Right lobe of liver (tissue), 6 donors: ENCODE data around the gene YIF1B. TPM values are rescaled to one million over a fixed set of nuclear protein-coding genes. Genes with fewer than 3 reads are reported as not detected.

Experiments
- ATAC-seq, 4 donors: fragments of 200-7000 bp; cut with Tn5 transposase; one replicate each; pipeline ENCODE4 v1.9.1; 2020; ENCODE audit warnings: mild to moderate bottlenecking in 4 of 4, moderate library complexity in 4 of 4
- DNase-seq, 3 donors: peaks; one replicate each; pipeline ENCODE4 v3.0.0-alpha.2; 2020
- H3K27ac ChIP-seq, 3 donors: fragments of 200-600 bp; one replicate each; pipeline ENCODE4 v1.8.0; 2022
- H3K27me3 ChIP-seq, 2 donors: fragments of 200-600 bp; one replicate each; pipeline ENCODE4 v1.8.0; 2022
- H3K36me3 ChIP-seq, 4 donors: fragments of 200-600 bp; sonication (generic) in 1 of 4; one replicate each; pipeline versions ENCODE4 v1.5.1 to v1.8.0; 2017 to 2022; ENCODE audit warnings: control low read depth in 1 of 4
- H3K4me1 ChIP-seq, 4 donors: fragments of 200-600 bp; sonication (generic) in 1 of 4; one replicate each; pipeline versions ENCODE4 v1.5.1 to v1.8.0; 2017 to 2022; ENCODE audit warnings: control low read depth in 1 of 4
- H3K4me3 ChIP-seq, 3 donors: fragments of 200-600 bp; one replicate each; pipeline ENCODE4 v1.8.0; 2022
- H3K9me3 ChIP-seq, 4 donors: fragments of 200-600 bp; sonication (generic) in 1 of 4; one replicate each; pipeline versions ENCODE4 v1.5.1 to v1.8.0; 2017 to 2022; ENCODE audit warnings: control low read depth in 1 of 4
- POLR2A ChIP-seq: fragments of 450-650 bp; IDR thresholded peaks from one replicate; pipeline ENCODE4 v1.6.1; 2017; ENCODE audit warnings: antibody characterized with exemption, mild to moderate bottlenecking
- WGBS: methylation state at CpG from one replicate; pipeline ENCODE4 v1.1.6; 2018; ENCODE audit warnings: low coverage, low lambda C conversion rate; ENCODE audit not compliant: insufficient coverage; ENCODE audit errors: missing lambda C conversion rate; 5-methylcytosine and 5-hydroxymethylcytosine counted together
- intact Hi-C, 2 donors: fragments of 100-400 bp; cut with DNase I; formaldehyde crosslinking; loops; one replicate each; pipeline versions ENCODE4 v1.11.2 to v1.14.1; 2022
- total RNA-seq, 6 experiments: library from RNA; depleted of rRNA in 2 of 6; stranded (reverse); fragments of >200 nt in 2 of 6; fragmentation: NEBNext Ultra II Directional in 3 of 6; extraction: Animal tissue kit (Norgen Biotek cat#: 25700) in 3 of 6; gene quantifications; one replicate each; pipeline versions ENCODE4 v1.1.0 to v1.2.4, GENCODE V29; 2016 to 2023
- TF ChIP-seq, protein P1 (sequence below), 4 donors: fragments of 200-600 bp in 3 of 4; fragments of 450-650 bp in 1 of 4; IDR thresholded peaks; one replicate each; pipeline versions ENCODE4 v1.5.1 to v1.8.0; 2016 to 2022; ENCODE audit warnings: antibody characterized with exemption in 4 of 4, mild to moderate bottlenecking in 2 of 4
- donor health status: DM: no; HTN: yes; CAD: no.
- donor health status: DM: no; HTN: no; CAD: no.
- donor health status: DM: no; HTN: no; CAD: no.
- donor health status: DM: no; HTN: yes; CAD: no.
- donor health status: DM: no; HTN: yes; CAD: no.

Gene YIF1B
- total RNA-seq, 6 experiments from 2014 or later: 26.3 to 69.7 (median 42.0) TPM

DNA sequence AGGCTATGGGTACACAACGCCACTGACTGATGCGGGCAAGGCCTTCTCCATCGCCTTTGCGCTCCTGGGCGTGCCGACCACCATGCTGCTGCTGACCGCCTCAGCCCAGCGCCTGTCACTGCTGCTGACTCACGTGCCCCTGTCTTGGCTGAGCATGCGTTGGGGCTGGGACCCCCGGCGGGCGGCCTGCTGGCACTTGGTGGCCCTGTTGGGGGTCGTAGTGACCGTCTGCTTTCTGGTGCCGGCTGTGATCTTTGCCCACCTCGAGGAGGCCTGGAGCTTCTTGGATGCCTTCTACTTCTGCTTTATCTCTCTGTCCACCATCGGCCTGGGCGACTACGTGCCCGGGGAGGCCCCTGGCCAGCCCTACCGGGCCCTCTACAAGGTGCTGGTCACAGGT, 10.8 kb upstream of the YIF1B start:
- intact Hi-C loops: loop anchor here in 1 of 2 donors (5.0 kb wide), 1 partner anchor 74 kb away; no protein-coding TSS in a partner anchor
- no peaks in the 10 kb centered on the region for H3K9me3 ChIP-seq
- ATAC-seq: no peak
- H3K27me3 ChIP-seq: no peaks in the 10 kb centered on the region
- 87% methylated on average over 5 of the region's 22 CpGs for WGBS
- H3K4me1 ChIP-seq: no peaks in the 10 kb centered on the region
- no peak overlapping the region for H3K4me3 ChIP-seq
- TF ChIP-seq POLR2A: no peak
- DNase-seq: no peak
- peaks cover 0 to 3% (median 0%) of the 10 kb centered on the region in 4 donors for H3K36me3 ChIP-seq
- no peak overlapping the region for H3K27ac ChIP-seq

GRCh38 chr19:38324431-38324830, 8.7 kb upstream of the YIF1B start:
- no peak for DNase-seq
- intact Hi-C loops: no loop called here
- no peak for TF ChIP-seq POLR2A
- peaks cover 0 to 3% (median 0%) of the 10 kb centered on the region in 4 donors for H3K36me3 ChIP-seq
- ATAC-seq: no peak
- no peak overlapping the region for H3K27ac ChIP-seq
- 17% methylated on average over 1 of the region's 4 CpGs for WGBS
- H3K4me1 ChIP-seq: peaks cover 0 to 3% (median 0%) of the 10 kb centered on the region in 4 donors
- no peak overlapping the region for H3K4me3 ChIP-seq
- no peaks in the 10 kb centered on the region for H3K27me3 ChIP-seq
- no peaks in the 10 kb centered on the region for H3K9me3 ChIP-seq

DNA sequence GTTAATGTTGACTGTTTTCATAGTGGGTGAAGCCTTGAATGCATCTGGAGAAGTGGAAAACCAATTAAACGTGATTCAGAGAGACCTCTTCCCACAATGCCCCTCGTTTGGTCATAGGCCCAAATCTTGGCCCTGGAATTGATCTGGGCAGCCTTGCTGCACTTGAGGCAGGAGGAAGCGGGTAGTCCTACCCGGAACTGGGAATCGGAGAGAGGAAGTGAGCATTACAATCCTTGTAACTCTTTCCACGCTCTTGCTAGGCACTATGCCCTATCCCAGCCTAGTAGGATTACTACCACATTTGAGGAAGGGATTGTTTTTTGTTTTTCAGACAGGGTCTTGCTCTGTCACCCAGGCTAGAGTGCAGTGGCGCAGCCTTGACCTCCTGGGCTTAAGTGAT, 7.5 kb upstream of the YIF1B start:
- Histone ChIP-seq H3K27ac (no peak overlapping the region), H3K27me3 (no peaks in the 10 kb centered on the region), H3K4me3 (no peak overlapping the region), H3K9me3 (no peaks in the 10 kb centered on the region), H3K36me3 (peaks cover 0 to 3% (median 0%) of the 10 kb centered on the region in 4 donors), H3K4me1 (peaks cover 0 to 3% (median 0%) of the 10 kb centered on the region in 4 donors)
- ATAC-seq (peak in 3 of 4 donors; percentile 19 to 36 (median 19)), DNase-seq (no peak)
- 48% methylated on average over 6 of the region's 7 CpGs for WGBS
- intact Hi-C loops: no loop called here
- TF ChIP-seq, protein P1, sequence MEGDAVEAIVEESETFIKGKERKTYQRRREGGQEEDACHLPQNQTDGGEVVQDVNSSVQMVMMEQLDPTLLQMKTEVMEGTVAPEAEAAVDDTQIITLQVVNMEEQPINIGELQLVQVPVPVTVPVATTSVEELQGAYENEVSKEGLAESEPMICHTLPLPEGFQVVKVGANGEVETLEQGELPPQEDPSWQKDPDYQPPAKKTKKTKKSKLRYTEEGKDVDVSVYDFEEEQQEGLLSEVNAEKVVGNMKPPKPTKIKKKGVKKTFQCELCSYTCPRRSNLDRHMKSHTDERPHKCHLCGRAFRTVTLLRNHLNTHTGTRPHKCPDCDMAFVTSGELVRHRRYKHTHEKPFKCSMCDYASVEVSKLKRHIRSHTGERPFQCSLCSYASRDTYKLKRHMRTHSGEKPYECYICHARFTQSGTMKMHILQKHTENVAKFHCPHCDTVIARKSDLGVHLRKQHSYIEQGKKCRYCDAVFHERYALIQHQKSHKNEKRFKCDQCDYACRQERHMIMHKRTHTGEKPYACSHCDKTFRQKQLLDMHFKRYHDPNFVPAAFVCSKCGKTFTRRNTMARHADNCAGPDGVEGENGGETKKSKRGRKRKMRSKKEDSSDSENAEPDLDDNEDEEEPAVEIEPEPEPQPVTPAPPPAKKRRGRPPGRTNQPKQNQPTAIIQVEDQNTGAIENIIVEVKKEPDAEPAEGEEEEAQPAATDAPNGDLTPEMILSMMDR (IDR thresholded peaks at IDR 0.05): no peak
- TF ChIP-seq POLR2A: no peak

DNA sequence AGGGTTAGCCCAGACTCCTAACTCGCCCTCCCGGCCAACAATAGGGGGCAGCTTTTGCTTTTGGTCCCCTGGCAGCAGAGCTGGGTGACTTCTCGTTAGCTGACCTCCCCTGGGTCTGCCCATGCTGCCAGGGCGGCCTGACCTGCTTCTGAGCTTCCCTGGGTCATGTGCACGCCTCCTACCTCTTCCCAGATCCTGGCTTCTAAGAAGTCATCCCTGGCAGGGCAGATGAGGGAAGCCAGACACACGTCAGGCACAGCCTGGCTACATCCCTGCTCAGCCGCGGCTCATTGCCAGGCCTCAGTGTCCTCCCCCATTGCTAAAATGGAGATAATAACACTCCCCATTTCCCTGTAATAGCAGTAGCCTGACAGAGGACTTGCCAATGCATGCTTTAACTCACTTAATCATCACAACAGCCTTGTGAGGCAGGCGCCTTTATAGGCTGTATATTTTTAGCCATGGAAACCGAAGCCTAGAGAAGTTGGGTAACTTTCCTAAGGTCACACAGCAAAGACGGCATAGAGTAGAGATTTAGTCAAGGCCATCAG, 6.0 kb upstream of the YIF1B start:
- Histone ChIP-seq H3K4me1 (peaks cover 0 to 3% (median 0%) of the 10 kb centered on the region in 4 donors), H3K27ac (peak overlapping the region; percentile 26 to 70 (median 62)), H3K4me3 (peak overlapping the region in 2 of 3 donors; percentile 13 to 55), H3K9me3 (no peaks in the 10 kb centered on the region), H3K36me3 (no peaks in the 10 kb centered on the region), H3K27me3 (no peaks in the 10 kb centered on the region)
- no peak for TF ChIP-seq POLR2A
- TF ChIP-seq, protein P1 (IDR thresholded peaks at IDR 0.05): no peak
- 36% methylated on average over 3 of the region's 11 CpGs for WGBS
- no peak for DNase-seq
- intact Hi-C loops: no loop called here
- peak in 2 of 4 donors; percentile 13 to 20 for ATAC-seq

GRCh38 chr19:38320969-38321339, 5.2 kb upstream of the YIF1B start:
- 73% methylated on average over 2 of the region's 3 CpGs for WGBS
- peaks cover 0 to 3% (median 0%) of the 10 kb centered on the region in 4 donors for H3K4me1 ChIP-seq
- TF ChIP-seq POLR2A: no peak
- TF ChIP-seq, protein P1 (IDR thresholded peaks at IDR 0.05): no peak
- no peaks in the 10 kb centered on the region for H3K27me3 ChIP-seq
- no peaks in the 10 kb centered on the region for H3K36me3 ChIP-seq
- no peaks in the 10 kb centered on the region for H3K9me3 ChIP-seq
- H3K4me3 ChIP-seq: peak overlapping the region; percentile 51 to 57 (median 55)
- DNase-seq: no peak
- intact Hi-C loops: no loop called here
- H3K27ac ChIP-seq: peak overlapping the region in 2 of 3 donors; percentile 70 to 81
- no peak for ATAC-seq
